GM18867 (cell line): ENCODE results near the gene PCDHGB5.

Experiments used
- ATAC-seq: cut with Tn5 transposase; IDR thresholded peaks from one replicate; pipeline ENCODE4 v1.9.1; 2021; ENCODE audit warnings: mild to moderate bottlenecking, moderate library complexity; ENCODE audit not compliant: unreplicated experiment

The PCDHGB5 gene

GRCh38 chr5:141439411-141440141, 41.8 kb downstream of the PCDHGB5 start:
- no peak for ATAC-seq

GRCh38 chr5:141440341-141440740, 42.6 kb downstream of the PCDHGB5 start:
- no peak for ATAC-seq

GRCh38 chr5:141441571-141442170, 43.9 kb downstream of the PCDHGB5 start:
- ATAC-seq: no peak
